WI38 (cell line): ENCODE results near the gene SENP7.

Experiments
- H3K4me3 ChIP-seq: 2 replicates; pipeline ENCODE4 v1.5.1; 2011; ENCODE audit warnings: low read depth, mild to moderate bottlenecking, control low read depth, low read length
- CTCF ChIP-seq: IDR thresholded peaks from 2 replicates; pipeline ENCODE4 v1.5.1; 2012; ENCODE audit warnings: low read depth, mild to moderate bottlenecking, control low read depth, low read length

The SENP7 gene

GRCh38 chr3:101384426-101384825 lies 128.6 kb downstream of the SENP7 start:
- TF ChIP-seq CTCF: no peak
- no peak overlapping the region for H3K4me3 ChIP-seq

- no peak overlapping the region for H3K4me3 ChIP-seq
- TF ChIP-seq CTCF: no peak
These were observed 129.4 kb downstream of the SENP7 start for GRCh38 chr3:101383656-101384055.

GRCh38 chr3:101383156-101383575 lies 129.8 kb downstream of the SENP7 start:
- TF ChIP-seq CTCF: no peak
- no peak overlapping the region for H3K4me3 ChIP-seq

- TF ChIP-seq CTCF: peak; percentile 28; the same call in 1 of the 2 replicates
These were observed 131.2 kb downstream of the SENP7 start for GRCh38 chr3:101381809-101382208.

GRCh38 chr3:101379658-101380376 lies 133.2 kb downstream of the SENP7 start:
- TF ChIP-seq CTCF: no peak
- H3K4me3 ChIP-seq: no peak overlapping the region

More at GRCh38 chr3:101381809-101382208, 131.2 kb downstream of the SENP7 start:
- no peak overlapping the region for H3K4me3 ChIP-seq

- TF ChIP-seq CTCF: no peak
These were observed 135.2 kb downstream of the SENP7 start for GRCh38 chr3:101377796-101378195.

GRCh38 chr3:101377209-101377608 lies 135.8 kb downstream of the SENP7 start:
- H3K4me3 ChIP-seq: no peak overlapping the region
- TF ChIP-seq CTCF: no peak

More at GRCh38 chr3:101377796-101378195, 135.2 kb downstream of the SENP7 start:
- no peak overlapping the region for H3K4me3 ChIP-seq
